ENCODE measurements around the gene CBX6. TPM values are rescaled to one million over a fixed set of nuclear protein-coding genes. Genes with fewer than 3 reads are reported as not detected.

Gene CBX6
- total RNA-seq, 1 experiment from 2014 or later = 119 TPM

GRCh38 chr22:38873469-38874411, 1.7 kb upstream of the CBX6 start:
- BruUV-seq (replicated peaks) = no TSS peak
- no peak for TF ChIP-seq EZH2 (IDR thresholded peaks at IDR 0.05; ENCODE audit: borderline replicate concordance, low read depth, low read length, poor library complexity, severe bottlenecking)
- no peak for TF ChIP-seq CTCF (conservative IDR thresholded peaks at IDR 0.05; ENCODE audit: low read depth, low read length)
- intact Hi-C loops (cut with micrococcal nuclease; ENCODE audit: unreplicated experiment) = loop anchor here (5.0 to 10.0 kb wide), 2 partner anchors 244 to 431 kb away; no protein-coding TSS in a partner anchor
- CTCF ChIA-PET = no interaction called here
- Histone ChIP-seq H3K27ac (ENCODE audit: low read depth, low read length, poor library complexity, severe bottlenecking) (no peak overlapping the region), H3K4me1 (ENCODE audit: insufficient read depth, low read length, poor library complexity, severe bottlenecking) (peaks cover 22% of the 10 kb centered on the region), H3K4me3 (ENCODE audit: low read depth, low read length, poor library complexity, severe bottlenecking) (peak overlapping the region; percentile 86), H3K9me3 (ENCODE audit: low read depth, low read length, poor library complexity, severe bottlenecking) (no peaks in the 10 kb centered on the region), H3K36me3 (ENCODE audit: insufficient read depth, low read length, poor library complexity, severe bottlenecking) (peaks cover 14% of the 10 kb centered on the region), H3K27me3 (replicated peaks; ENCODE audit: insufficient read depth, low read depth, low read length, poor library complexity) (no peaks in the 10 kb centered on the region)
- POLR2A ChIA-PET (ENCODE audit: low non-redundant PET) = no interaction called here
- DNase-seq (ENCODE audit: low spot score) = no peak

GRCh38 chr22:38872831-38873248, 824 bp upstream of the CBX6 start:
- peak overlapping the region; percentile 89 for H3K27ac ChIP-seq (ENCODE audit: low read depth, low read length, poor library complexity, severe bottlenecking)
- H3K4me3 ChIP-seq (ENCODE audit: low read depth, low read length, poor library complexity, severe bottlenecking) = peak overlapping the region; percentile 86
- no peaks in the 10 kb centered on the region for H3K27me3 ChIP-seq (replicated peaks; ENCODE audit: insufficient read depth, low read depth, low read length, poor library complexity)
- intact Hi-C loops (cut with micrococcal nuclease; ENCODE audit: unreplicated experiment) = loop anchor here (5.0 to 10.0 kb wide), 2 partner anchors 244 to 432 kb away; no protein-coding TSS in a partner anchor
- no peak for TF ChIP-seq EZH2 (IDR thresholded peaks at IDR 0.05; ENCODE audit: borderline replicate concordance, low read depth, low read length, poor library complexity, severe bottlenecking)
- no peak for TF ChIP-seq CTCF (conservative IDR thresholded peaks at IDR 0.05; ENCODE audit: low read depth, low read length)
- H3K4me1 ChIP-seq (ENCODE audit: insufficient read depth, low read length, poor library complexity, severe bottlenecking) = peaks cover 31% of the 10 kb centered on the region
- BruUV-seq (replicated peaks) = no TSS peak
- CTCF ChIA-PET = no interaction called here
- no peaks in the 10 kb centered on the region for H3K9me3 ChIP-seq (ENCODE audit: low read depth, low read length, poor library complexity, severe bottlenecking)
- H3K36me3 ChIP-seq (ENCODE audit: insufficient read depth, low read length, poor library complexity, severe bottlenecking) = peaks cover 23% of the 10 kb centered on the region
- POLR2A ChIA-PET (ENCODE audit: low non-redundant PET) = no interaction called here
- no peak for DNase-seq (ENCODE audit: low spot score)

- TF ChIP-seq CTCF (conservative IDR thresholded peaks at IDR 0.05; ENCODE audit: low read depth, low read length) = no peak
- no peak for TF ChIP-seq EZH2 (IDR thresholded peaks at IDR 0.05; ENCODE audit: borderline replicate concordance, low read depth, low read length, poor library complexity, severe bottlenecking)
- BruUV-seq (replicated peaks) = no TSS peak
- DNase-seq (ENCODE audit: low spot score) = peak; percentile 37
Measured at GRCh38 chr22:38871360-38872171, 450 bp downstream of the CBX6 start.

More at GRCh38 chr22:38871360-38872171, 450 bp downstream of the CBX6 start:
- Histone ChIP-seq H3K9me3 (ENCODE audit: low read depth, low read length, poor library complexity, severe bottlenecking) (no peaks in the 10 kb centered on the region), H3K4me3 (ENCODE audit: low read depth, low read length, poor library complexity, severe bottlenecking) (peak overlapping the region; percentile 86), H3K4me1 (ENCODE audit: insufficient read depth, low read length, poor library complexity, severe bottlenecking) (peaks cover 42% of the 10 kb centered on the region), H3K36me3 (ENCODE audit: insufficient read depth, low read length, poor library complexity, severe bottlenecking) (peaks cover 36% of the 10 kb centered on the region), H3K27me3 (replicated peaks; ENCODE audit: insufficient read depth, low read depth, low read length, poor library complexity) (no peaks in the 10 kb centered on the region), H3K27ac (ENCODE audit: low read depth, low read length, poor library complexity, severe bottlenecking) (peak overlapping the region; percentile 93)
- ChIA-PET CTCF (interaction anchor here (0.5 to 3.6 kb wide), 4 partner anchors 83 to 250 kb away, joined by 3 to 24 read pairs (median 4); no protein-coding TSS in a partner anchor), POLR2A (ENCODE audit: low non-redundant PET) (interaction anchor here (0.5 to 0.6 kb wide), 2 partner anchors 15 to 54 kb away, joined by 7 read pairs; no protein-coding TSS in a partner anchor)
- intact Hi-C loops (cut with micrococcal nuclease; ENCODE audit: unreplicated experiment) = loop anchor here (2.0 to 10.0 kb wide), 3 partner anchors 131 to 433 kb away; no protein-coding TSS in a partner anchor

Data from A673 (cell line).